ENCODE measurements around the gene GLI3.
A peak's percentile ranks its signal among the peaks of the same experiment; 100 is the strongest.

GLI3 gene

DNA sequence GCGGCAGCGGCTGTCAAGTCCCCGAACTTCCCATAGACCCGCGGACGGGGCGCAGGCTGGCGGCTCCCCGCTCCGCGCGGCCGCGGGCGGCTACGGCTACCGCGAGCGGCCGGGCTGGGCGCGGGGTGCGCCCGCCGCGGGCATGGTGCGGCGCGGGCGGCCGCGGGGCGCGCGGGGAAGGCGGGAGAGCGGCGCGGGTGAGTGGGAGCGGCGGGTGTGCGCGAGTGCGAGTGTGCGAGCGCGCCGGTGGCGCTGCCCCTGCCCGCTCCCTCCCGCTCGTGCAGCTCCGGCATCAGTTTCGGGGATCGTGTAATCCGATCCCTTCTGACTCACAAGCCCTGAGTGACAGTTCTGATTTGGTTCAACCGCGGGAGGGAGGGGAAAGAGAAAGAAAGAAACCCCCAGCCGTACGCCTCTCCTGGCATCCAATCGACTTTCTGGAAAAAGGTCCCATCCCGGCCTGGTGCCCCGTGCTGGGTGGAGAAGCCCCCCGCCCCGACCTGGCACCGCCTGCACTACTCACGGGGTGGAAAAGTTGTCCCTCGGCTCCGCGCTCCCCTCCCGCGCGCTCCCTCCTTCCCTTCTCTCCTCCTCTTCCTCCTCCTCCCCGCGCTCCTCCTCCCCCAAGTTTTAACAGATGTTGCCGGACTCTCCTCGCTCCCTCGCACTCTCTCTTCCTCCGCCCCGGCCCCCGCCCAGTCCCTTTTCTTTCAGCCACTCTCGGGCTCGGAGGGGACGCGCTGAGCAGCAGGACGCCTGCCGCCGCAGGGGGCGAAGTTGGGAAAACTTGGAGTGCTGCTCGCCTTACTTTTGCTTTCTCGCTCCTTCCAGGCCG lies at the start of gene GLI3:
Gene GLI3 (minus strand): TSS at position 234 of the 835 bp plus-strand sequence. CDS start 13,956 bp downstream, outside the sequence.
- TF ChIP-seq, protein P1, sequence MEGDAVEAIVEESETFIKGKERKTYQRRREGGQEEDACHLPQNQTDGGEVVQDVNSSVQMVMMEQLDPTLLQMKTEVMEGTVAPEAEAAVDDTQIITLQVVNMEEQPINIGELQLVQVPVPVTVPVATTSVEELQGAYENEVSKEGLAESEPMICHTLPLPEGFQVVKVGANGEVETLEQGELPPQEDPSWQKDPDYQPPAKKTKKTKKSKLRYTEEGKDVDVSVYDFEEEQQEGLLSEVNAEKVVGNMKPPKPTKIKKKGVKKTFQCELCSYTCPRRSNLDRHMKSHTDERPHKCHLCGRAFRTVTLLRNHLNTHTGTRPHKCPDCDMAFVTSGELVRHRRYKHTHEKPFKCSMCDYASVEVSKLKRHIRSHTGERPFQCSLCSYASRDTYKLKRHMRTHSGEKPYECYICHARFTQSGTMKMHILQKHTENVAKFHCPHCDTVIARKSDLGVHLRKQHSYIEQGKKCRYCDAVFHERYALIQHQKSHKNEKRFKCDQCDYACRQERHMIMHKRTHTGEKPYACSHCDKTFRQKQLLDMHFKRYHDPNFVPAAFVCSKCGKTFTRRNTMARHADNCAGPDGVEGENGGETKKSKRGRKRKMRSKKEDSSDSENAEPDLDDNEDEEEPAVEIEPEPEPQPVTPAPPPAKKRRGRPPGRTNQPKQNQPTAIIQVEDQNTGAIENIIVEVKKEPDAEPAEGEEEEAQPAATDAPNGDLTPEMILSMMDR (IDR thresholded peaks at IDR 0.05; ENCODE audit: control extremely low read depth, extremely low read depth, low read depth, missing control alignments) = no peak
- DNase-seq (ENCODE audit: extremely low spot score) = peak; percentile 68
- ChIA-PET POLR2A (no interaction called here), CTCF (no interaction called here)

DNA sequence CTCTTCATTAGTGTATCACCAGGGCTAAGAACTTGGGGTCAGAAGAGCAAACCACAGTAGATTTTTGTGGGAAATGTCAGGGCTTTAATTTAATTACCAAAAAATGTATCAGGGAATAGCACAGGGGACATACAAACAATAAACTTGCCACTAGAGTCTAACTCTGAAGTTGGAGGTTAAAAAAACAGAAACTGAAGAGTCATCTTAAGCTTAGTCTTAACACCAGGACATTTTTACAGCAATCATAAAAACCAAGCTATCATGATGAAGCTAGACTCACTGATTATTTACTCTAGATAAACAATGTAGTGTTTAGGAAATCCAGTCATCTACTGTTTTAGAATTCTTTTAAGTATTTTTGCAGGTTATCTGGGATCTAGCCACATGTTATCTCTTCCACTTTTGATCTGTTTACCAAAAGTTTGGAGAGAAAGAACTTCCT lies 48.4 kb upstream of the GLI3 start:
- ChIA-PET POLR2A (no interaction called here), CTCF (interaction anchor here (1.1 to 1.6 kb wide), 2 partner anchors 12 to 28 kb away, joined by 3 to 6 read pairs; no protein-coding TSS in a partner anchor)
- TF ChIP-seq, protein P1 (IDR thresholded peaks at IDR 0.05; ENCODE audit: control extremely low read depth, extremely low read depth, low read depth, missing control alignments) = no peak
- DNase-seq (ENCODE audit: extremely low spot score) = no peak

DNA sequence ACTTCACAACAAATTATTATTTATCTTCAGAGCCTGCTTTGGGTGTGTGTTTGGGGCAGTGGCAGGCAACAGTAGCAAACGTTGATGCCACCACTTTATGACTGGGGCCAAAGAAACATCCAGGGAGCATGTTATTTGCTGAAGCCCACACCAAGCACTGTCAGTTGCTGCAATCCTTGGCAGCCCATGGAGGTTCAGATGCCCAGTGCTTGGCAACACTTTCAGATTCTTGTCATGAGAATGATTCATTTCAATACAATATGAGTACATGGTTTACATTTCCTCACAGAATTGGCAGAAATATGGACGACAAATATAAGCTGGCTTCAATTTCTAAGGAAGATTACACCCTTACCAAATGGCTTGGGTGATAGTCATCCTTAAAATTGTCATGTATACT lies 46.5 kb upstream of the GLI3 start:
- ChIA-PET POLR2A (no interaction called here), CTCF (interaction anchor here (2.1 kb wide), 1 partner anchor 8 kb away, joined by 4 read pairs; no protein-coding TSS in a partner anchor)
- DNase-seq (ENCODE audit: extremely low spot score) = no peak
- TF ChIP-seq, protein P1 (IDR thresholded peaks at IDR 0.05; ENCODE audit: control extremely low read depth, extremely low read depth, low read depth, missing control alignments) = no peak

DNA sequence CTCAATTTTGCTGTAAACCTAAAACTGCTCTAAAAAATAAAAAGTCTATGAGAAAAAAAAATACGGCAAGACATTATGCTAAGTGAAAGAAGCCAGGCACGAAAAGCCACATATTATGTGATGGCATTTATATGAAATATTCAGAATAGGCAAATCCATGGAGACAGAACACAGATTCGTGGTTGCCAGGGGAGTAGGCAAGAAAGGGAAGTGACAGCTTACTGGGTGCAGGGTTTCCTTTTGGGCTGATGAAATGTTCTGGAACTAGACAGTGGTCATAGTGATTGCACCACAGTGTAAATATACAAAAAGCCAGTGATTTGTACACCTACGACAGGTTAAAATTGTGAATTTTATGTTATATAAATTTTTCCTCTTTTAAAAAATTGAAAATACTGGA lies 41.3 kb upstream of the GLI3 start:
- ChIA-PET POLR2A (no interaction called here), CTCF (no interaction called here)
- TF ChIP-seq, protein P1 (IDR thresholded peaks at IDR 0.05; ENCODE audit: control extremely low read depth, extremely low read depth, low read depth, missing control alignments) = no peak
- no peak for DNase-seq (ENCODE audit: extremely low spot score)

DNA sequence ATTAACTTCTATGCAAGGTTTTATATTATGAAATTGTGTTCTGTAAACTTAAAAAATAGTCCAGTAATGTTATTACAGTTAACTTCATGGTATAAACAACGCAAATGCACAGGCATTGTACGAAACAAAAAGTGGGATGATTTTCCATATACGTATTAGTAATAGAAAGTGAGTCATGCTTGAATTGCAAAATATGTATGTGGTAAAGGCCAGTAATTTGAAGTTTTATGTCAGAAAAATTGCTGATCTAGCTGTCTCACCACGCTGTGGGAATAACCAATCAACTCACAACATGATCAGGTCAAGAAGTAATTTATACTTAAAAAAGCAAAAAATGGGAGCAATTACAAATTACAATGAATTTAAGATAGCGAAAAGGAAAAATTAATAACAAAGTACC lies 37.0 kb upstream of the GLI3 start:
- ChIA-PET POLR2A (no interaction called here), CTCF (no interaction called here)
- DNase-seq (ENCODE audit: extremely low spot score) = no peak
- TF ChIP-seq, protein P1 (IDR thresholded peaks at IDR 0.05; ENCODE audit: control extremely low read depth, extremely low read depth, low read depth, missing control alignments) = no peak

DNA sequence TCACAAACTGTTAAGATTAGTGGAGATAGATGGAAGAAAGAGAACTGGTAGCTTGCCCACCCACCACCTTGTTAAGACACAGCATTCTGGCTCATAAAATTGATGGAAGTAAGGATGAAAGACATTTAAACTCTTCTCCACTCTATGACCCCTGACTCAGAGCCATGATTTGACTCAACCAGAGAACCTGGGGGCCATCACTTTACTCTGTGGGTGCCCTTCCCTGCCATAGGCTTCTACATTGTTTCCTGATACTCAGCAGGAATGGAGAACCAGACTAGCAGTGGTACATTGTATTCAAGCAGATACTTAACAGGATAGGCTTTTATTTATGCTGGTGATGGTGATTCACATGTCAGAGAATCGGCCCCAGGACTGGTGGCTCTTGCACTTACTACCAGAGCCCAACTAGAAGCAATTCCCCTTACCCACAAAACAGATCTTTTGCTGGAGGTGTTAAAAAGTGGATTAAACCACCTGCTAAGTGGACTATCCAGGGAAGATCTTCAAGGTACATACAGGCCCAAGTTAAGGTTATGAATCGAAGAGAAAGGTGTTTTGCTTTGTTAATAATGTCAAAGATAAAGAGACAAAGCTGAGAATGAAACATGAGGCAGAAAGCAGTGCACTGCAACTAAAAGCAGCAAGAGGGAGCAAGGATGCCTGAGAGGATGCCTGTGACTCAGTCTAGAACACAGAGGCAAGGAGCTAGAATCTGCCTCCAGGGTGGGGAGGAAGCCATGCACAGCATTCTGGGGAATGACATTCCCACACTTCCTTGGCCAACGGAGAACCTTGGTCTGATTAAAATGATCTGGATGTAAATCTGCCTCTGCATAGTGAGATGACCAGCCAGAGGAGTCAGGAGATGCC lies 36.0 kb upstream of the GLI3 start:
- ChIA-PET POLR2A (no interaction called here), CTCF (no interaction called here)
- TF ChIP-seq, protein P1 (IDR thresholded peaks at IDR 0.05; ENCODE audit: control extremely low read depth, extremely low read depth, low read depth, missing control alignments) = no peak
- no peak for DNase-seq (ENCODE audit: extremely low spot score)

Measured in GM10248 (cell line).